Gastroesophageal sphincter (tissue), 4 donors: ENCODE results near the gene PRKAA2. TPM values are rescaled to one million over a fixed set of nuclear protein-coding genes. Genes with fewer than 3 reads are reported as not detected.

Experiments used
- ATAC-seq: fragments of 150-250 bp; one replicate; pipeline ENCODE4 v1.9.1; 2016; ENCODE audit warnings: mild to moderate bottlenecking, moderate library complexity
- H3K27ac ChIP-seq, 4 donors: fragments of 200-600 bp; sonication (generic) in 3 of 4; 1 replicate in 3 of 4; 2 replicates in 1 of 4; pipeline ENCODE4 v1.5.1; 2016 to 2019
- H3K27me3 ChIP-seq: fragments of 200-600 bp; sonication (generic); one replicate; pipeline ENCODE4 v1.5.1; 2019
- H3K36me3 ChIP-seq, 2 donors: fragments of 200-600 bp; sonication (generic); one replicate each; pipeline ENCODE4 v1.5.1; 2019; ENCODE audit warnings: control low read depth in 1 of 2
- H3K4me1 ChIP-seq, 3 donors: fragments of 200-600 bp; sonication (generic); 1 replicate in 2 of 3; 2 replicates in 1 of 3; pipeline ENCODE4 v1.5.1; 2016 to 2019; ENCODE audit warnings: control low read depth in 2 of 3
- H3K4me3 ChIP-seq, 2 donors: fragments of 200-600 bp; sonication (generic); one replicate each; pipeline ENCODE4 v1.5.1; 2019; ENCODE audit warnings: mild to moderate bottlenecking in 1 of 2, moderate library complexity in 1 of 2
- H3K9me3 ChIP-seq, 3 donors: fragments of 200-600 bp; sonication (generic); one replicate each; pipeline ENCODE4 v1.5.1; 2017 to 2019; ENCODE audit warnings: control low read depth in 2 of 3
- CTCF ChIP-seq, 4 experiments: fragments of 200-600 bp in 2 of 4; fragments of 450-650 bp in 2 of 4; sonication (generic) in 1 of 4; IDR thresholded peaks; one replicate each; pipeline ENCODE4 v1.5.1; 2017 to 2019; ENCODE audit warnings: antibody characterized with exemption in 4 of 4, mild to moderate bottlenecking in 2 of 4, moderate library complexity in 2 of 4
- EP300 ChIP-seq: sonication (generic); formaldehyde crosslinking; IDR thresholded peaks from one replicate; pipeline ENCODE4 v1.6.1; 2017; ENCODE audit warnings: antibody characterized with exemption, mild to moderate bottlenecking
- POLR2A ChIP-seq, 2 donors: fragments of 450-650 bp; IDR thresholded peaks; one replicate each; pipeline ENCODE4 v1.6.1; 2017; ENCODE audit warnings: antibody characterized with exemption in 2 of 2, mild to moderate bottlenecking in 2 of 2, moderate library complexity in 1 of 2
- POLR2AphosphoS5 ChIP-seq: sonication (generic); formaldehyde crosslinking; IDR thresholded peaks from one replicate; pipeline ENCODE4 v1.6.1; 2017; ENCODE audit warnings: antibody characterized with exemption
- WGBS, 2 donors: methylation state at CpG; one replicate each; pipeline ENCODE4 v1.1.5; 2018; ENCODE audit warnings: low coverage in 1 of 2; 5-methylcytosine and 5-hydroxymethylcytosine counted together
- total RNA-seq, 4 donors: library from RNA; depleted of rRNA; stranded (reverse); fragments of >200 nt; gene quantifications; one replicate each; pipeline ENCODE4 v1.1.0, GENCODE V29; 2016

PRKAA2 gene
- total RNA-seq, 4 donors from 2014 or later: 29.3 to 63.3 (median 60.6) TPM

GRCh38 chr1:56626546-56626945, 18.6 kb upstream of the PRKAA2 start:
- TF ChIP-seq CTCF (IDR thresholded peaks at IDR 0.05) (no peak), EP300 (no peak), POLR2AphosphoS5 (no peak), POLR2A (IDR thresholded peaks at IDR 0.05) (no peak)
- Histone ChIP-seq H3K27me3 (no peaks in the 10 kb centered on the region), H3K36me3 (no peaks in the 10 kb centered on the region), H3K4me3 (no peak overlapping the region), H3K27ac (no peak overlapping the region), H3K4me1 (no peaks in the 10 kb centered on the region), H3K9me3 (no peaks in the 10 kb centered on the region)
- no peak for ATAC-seq

DNA sequence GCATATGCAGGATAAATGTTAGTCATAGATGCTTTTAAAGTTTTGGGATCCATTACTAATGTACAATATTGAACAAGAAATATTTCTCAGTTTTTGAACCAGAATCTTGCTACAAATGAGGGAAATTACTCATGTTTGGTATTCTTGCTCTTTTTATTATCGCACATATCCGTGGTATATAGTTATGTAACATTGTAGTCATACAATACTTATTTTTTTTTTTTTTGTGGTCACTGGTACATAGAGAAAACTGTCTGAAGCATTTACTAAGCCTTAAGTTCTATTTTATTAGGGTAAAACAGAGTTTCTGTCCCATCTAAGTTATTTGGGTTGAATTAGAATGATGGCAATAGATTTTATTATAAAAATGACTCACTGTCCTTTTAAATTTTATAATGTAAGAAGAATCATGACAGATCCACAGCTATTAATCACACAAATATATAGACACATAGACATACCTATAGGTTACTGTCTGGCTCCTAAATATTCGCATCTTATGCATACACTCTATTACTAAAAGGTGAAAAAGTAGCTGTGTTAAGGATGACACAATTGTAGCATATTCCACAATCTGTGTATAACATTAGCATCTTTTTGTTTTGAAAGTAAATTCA, 18.0 kb upstream of the PRKAA2 start:
- no peaks in the 10 kb centered on the region for H3K4me1 ChIP-seq
- H3K36me3 ChIP-seq: no peaks in the 10 kb centered on the region
- no peak overlapping the region for H3K27ac ChIP-seq
- no peak for TF ChIP-seq POLR2A (IDR thresholded peaks at IDR 0.05)
- no peak for TF ChIP-seq POLR2AphosphoS5
- no peak for TF ChIP-seq EP300
- no peak for TF ChIP-seq CTCF (IDR thresholded peaks at IDR 0.05)
- 93 to 96% methylated on average over 3 of the region's 3 CpGs for WGBS, 2 donors
- ATAC-seq: no peak
- no peak overlapping the region for H3K4me3 ChIP-seq
- no peaks in the 10 kb centered on the region for H3K9me3 ChIP-seq
- no peaks in the 10 kb centered on the region for H3K27me3 ChIP-seq

GRCh38 chr1:56627636-56628039, 17.5 kb upstream of the PRKAA2 start:
- TF ChIP-seq CTCF (IDR thresholded peaks at IDR 0.05) (no peak), POLR2A (IDR thresholded peaks at IDR 0.05) (no peak), EP300 (no peak), POLR2AphosphoS5 (no peak)
- Histone ChIP-seq H3K27ac (no peak overlapping the region), H3K4me1 (no peaks in the 10 kb centered on the region), H3K27me3 (no peaks in the 10 kb centered on the region), H3K9me3 (no peaks in the 10 kb centered on the region), H3K36me3 (no peaks in the 10 kb centered on the region), H3K4me3 (no peak overlapping the region)
- WGBS, 2 donors: 64 to 100% methylated on average over 2 of the region's 3 CpGs
- ATAC-seq: no peak

GRCh38 chr1:56630786-56631185, 14.3 kb upstream of the PRKAA2 start:
- Histone ChIP-seq H3K27ac (no peak overlapping the region), H3K4me3 (no peak overlapping the region), H3K4me1 (no peaks in the 10 kb centered on the region), H3K9me3 (no peaks in the 10 kb centered on the region), H3K36me3 (no peaks in the 10 kb centered on the region), H3K27me3 (no peaks in the 10 kb centered on the region)
- no peak for ATAC-seq
- TF ChIP-seq CTCF (IDR thresholded peaks at IDR 0.05) (no peak), EP300 (no peak), POLR2AphosphoS5 (no peak)

GRCh38 chr1:56631901-56632300, 13.2 kb upstream of the PRKAA2 start:
- no peaks in the 10 kb centered on the region for H3K9me3 ChIP-seq
- WGBS, 2 donors: 90 to 100% methylated on average over 1 to 2 of the region's 2 CpGs
- H3K27me3 ChIP-seq: no peaks in the 10 kb centered on the region
- H3K4me3 ChIP-seq: no peak overlapping the region
- no peak for ATAC-seq
- no peak overlapping the region for H3K27ac ChIP-seq
- TF ChIP-seq CTCF (IDR thresholded peaks at IDR 0.05): no peak
- no peak for TF ChIP-seq POLR2AphosphoS5
- TF ChIP-seq POLR2A (IDR thresholded peaks at IDR 0.05): no peak
- no peak for TF ChIP-seq EP300
- H3K36me3 ChIP-seq: no peaks in the 10 kb centered on the region
- H3K4me1 ChIP-seq: no peaks in the 10 kb centered on the region
